Activated CD8-positive, alpha-beta memory T cell treated with anti-CD3 and anti-CD28 coated beads, Interleukin-2, amount 50 U/mL, for 24 hours (primary cell): ENCODE measurements around the gene CELSR1.

ENCODE experiments used
- DNase-seq: peaks from one replicate; pipeline ENCODE4 v3.0.0-alpha.2; 2020; ENCODE audit errors: extremely low read depth

Gene CELSR1

GRCh38 chr22:46442217-46442853, 95.1 kb downstream of the CELSR1 start:
- no peak for DNase-seq

DNA sequence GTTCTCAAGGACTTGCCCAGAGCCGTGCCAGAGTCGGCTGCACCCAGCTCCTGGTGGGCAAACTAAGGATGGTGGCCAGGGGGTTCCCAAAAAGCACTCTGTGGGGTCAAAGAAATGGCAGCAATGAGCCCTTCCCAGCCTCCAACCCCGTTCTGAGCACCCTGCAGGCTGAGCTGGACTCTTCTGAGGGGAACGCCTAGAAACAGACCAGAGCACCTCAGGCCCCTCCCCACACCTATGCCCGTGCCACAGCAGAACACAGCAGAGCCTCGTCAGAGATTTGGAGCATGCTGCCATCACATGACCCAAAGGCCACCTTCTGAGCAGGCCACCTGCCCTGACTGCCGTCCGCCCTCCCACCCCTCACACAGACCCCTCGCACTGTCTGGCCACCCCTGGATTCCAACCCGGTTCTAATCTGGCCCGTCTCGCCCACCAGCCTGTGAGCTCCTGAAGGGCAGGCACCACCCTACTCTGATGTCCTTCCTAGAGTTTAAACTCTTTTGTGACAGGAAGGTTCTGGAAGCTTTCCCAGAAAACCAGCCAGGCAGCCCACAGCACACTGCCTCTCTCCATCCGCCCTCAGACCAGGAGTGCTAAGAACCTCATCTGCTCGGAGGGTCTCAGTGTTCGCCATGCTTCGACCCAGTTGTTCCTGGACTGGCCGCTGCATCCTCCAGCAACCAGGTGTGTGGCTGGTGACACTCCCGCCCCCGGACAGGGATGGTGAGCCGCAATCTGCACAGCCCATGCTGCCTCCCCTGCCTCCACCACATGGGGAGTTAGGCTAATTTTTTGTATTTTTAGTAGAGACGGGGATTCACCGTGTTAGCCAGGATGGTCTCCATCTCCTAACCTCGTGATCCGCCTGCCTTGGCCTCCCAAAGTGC, 97.6 kb downstream of the CELSR1 start:
- no peak for DNase-seq

DNA sequence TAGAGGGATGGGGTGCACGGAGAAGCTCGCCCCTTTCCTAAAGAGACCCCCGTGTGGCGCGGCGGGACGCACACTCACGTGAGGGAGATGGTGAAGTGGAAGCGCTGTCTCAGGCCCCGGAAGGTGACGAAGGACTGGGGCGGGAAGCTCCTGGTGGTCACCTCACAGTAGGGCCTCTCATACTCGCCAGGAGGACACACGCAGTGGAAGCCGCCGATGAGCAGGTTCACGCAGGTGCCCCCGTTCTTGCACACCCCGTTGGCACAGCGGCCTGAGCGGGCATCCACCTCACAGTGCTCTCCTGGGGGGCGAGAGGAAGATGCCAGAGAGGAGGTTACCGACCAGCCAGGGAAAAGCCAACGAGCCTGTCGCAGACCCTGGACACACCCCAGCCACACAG, 98.3 kb downstream of the CELSR1 start:
- DNase-seq: no peak

- DNase-seq: no peak
Measured at GRCh38 chr22:46437671-46438440, 99.6 kb downstream of the CELSR1 start.

GRCh38 chr22:46436595-46437175, 100.7 kb downstream of the CELSR1 start:
- no peak for DNase-seq

DNA sequence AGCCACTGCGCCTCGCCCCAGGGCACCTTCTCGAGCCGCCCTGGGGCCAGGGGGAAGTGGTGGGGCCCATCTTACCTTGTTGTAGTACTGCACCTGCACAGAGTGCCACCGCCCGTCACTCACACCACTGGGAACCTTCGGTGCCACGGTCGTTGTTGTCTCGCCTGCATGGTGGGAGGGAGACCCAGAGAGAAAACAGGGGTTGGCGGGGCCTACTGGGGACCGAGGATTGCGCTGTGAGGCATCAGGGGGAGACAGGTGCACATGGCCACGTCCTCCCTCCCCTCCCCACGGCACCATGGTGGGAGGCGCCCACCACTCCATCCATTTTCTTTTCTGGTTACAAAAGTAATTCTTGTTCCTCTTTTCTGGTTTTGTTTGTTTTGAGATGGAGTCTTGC, 104.1 kb downstream of the CELSR1 start:
- no peak for DNase-seq

DNA sequence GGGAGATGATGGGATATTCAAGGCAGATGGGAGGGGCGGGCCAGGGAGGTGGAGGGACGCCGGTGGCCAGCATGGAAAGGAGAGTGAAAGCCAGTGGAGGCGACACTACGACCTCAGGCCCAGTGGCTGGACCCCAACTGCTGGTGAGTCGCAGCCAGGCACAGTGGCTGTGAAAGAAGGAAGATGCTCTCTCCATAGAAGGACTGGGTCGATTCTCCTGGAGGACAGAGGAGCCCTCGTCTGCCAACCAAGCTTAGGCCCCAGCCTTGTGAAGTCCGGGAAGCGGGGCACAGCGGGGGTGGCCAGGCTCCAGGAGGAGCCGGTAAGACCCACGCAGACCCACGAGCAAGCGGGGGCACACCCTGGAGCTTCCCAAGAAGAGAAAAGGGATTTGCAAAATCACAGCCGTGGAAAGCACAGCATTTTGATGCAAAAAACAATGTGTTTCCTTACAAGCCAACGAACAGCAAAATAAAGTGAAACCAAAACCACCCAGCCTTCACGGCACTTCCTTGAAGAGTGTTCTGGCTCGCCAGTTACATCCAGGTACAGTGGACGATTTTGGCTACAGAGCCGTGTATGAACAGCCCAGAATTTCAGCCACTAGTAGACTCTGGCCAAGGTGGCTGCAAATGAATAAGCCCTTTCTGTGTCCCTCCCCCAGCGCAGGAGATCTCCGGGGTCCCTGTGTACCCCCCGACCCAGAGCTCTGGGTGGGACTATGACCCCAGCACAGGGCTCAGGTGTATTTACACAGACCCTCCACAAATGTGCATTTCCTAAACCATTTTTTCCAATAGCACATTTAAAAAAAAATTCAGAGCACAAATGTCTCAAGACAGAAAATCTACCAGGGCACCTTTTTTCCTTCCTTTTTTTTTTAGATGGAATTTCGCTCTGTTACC, 105.0 kb downstream of the CELSR1 start:
- DNase-seq: no peak

- DNase-seq: no peak
Measured at GRCh38 chr22:46430961-46431838, 106.2 kb downstream of the CELSR1 start.

- DNase-seq: no peak
Measured at GRCh38 chr22:46429325-46429853, 108.0 kb downstream of the CELSR1 start.

GRCh38 chr22:46428602-46429324, 108.7 kb downstream of the CELSR1 start:
- DNase-seq: no peak

DNA sequence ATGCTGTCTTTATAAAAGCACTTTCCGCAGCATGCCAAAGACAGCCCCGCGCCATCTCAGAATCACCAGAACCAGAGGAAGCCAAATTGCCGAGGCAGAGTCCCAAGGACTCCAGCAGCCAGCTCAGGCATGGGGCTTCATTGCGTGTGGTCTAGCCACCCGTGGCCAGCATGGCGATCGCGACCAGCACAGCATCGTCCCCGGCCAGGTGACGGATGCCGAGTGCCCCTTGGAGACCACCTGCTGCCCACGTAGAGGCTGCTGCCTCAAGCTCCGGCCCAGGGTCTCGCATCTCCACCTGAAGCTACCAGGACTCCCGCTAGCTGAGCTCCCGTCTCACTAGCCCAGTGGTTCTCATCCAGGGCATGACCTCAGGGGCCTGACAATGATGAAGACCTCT, 109.2 kb downstream of the CELSR1 start:
- DNase-seq: no peak

- no peak for DNase-seq
Measured at GRCh38 chr22:46425016-46425415, 112.4 kb downstream of the CELSR1 start.

DNA sequence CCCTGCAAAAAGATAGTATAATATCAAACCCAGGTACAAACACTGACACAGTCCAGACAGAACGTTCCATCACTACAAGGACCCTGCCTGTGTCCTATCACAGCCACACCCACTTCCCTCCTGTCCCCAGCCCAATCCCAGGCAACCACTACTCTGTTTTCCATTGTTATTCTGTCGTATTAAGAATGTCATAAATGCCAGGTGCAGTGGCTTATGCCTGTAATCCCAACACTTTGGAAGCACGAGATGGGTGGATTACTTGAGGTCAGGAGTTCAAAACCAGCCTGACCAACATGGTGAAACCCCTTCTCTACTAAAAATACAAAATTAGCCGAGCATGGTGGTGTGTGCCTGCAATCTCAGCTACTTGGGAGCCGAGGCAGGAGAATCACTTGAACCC, 112.9 kb downstream of the CELSR1 start:
- no peak for DNase-seq

- no peak for DNase-seq
Measured at GRCh38 chr22:46422896-46423295, 114.5 kb downstream of the CELSR1 start.

DNA sequence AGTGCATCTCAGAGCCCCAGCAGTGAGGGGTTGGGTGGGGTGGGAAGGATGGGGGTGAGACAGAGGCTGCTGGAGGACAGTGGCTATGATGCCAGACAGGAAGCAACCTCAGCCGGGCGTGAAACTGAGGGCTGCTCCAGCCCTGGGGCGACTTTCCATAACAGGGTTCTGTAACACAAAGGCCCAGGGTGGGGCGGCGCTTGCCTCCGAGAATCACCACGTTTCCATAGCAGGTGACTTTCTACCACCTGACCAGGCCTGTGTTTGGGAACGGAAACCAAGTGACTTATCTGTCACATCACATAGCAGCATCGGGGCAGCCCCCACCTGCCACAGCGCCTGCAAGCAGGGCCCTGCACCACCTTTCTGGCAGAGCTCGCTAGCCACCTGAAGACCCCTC, 116.2 kb downstream of the CELSR1 start:
- no peak for DNase-seq

DNA sequence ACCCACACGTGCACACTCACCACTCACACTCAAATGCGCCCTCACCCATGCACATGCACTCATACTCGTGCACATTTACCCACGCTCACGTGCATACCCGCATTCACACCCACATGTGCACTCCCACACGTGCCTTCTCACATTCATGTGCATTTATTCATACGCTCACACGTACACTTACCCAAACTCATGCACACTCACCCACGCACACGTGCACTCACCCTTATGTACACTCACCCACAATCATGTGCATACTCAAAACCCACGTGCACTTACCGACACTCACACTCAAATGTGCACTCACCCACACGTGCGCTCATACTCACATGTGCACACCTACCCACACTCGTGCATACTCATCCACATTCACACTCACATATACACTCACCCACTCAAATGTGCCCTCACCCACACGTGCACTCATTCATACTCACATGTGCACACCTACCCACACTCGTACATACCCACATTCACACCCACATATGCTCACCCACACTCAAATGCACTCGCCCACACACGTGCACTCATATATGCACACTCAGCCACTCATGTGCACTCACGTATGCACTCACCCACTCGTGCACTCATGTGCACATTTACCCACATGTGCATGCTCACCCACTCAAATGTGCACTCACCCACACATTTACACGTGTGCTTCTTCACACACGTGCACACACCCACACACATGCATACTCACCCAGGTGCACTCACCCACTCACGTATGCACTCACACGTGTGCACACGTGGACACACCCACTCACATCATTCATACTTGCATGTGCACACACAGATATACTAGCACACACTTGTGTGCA, 117.5 kb downstream of the CELSR1 start:
- no peak for DNase-seq

GRCh38 chr22:46418827-46419226, 118.6 kb downstream of the CELSR1 start:
- DNase-seq: no peak

DNA sequence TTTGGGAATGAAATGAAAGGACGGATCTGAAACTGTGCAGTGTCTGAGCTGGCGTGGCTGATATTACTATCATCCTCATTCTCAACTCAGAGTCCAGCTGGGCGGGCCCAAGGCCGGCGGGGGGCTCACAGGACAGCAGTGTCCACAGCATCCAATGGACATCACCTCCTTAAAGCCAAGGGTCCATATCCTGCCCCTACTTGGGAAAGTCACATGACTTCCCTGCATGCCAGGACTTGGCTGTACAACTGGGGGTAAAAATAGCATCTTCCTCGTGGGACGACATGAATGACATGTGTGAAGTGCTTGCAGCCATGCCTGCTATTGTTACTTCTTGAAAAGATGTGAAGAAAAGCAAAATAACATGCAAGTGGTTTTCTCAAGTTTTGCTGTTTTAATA, 119.7 kb downstream of the CELSR1 start:
- no peak for DNase-seq
